ENCODE data around the gene TMEM255A. TPM values are rescaled to one million over a fixed set of nuclear protein-coding genes. Genes with fewer than 3 reads are reported as not detected.

TMEM255A gene
- total RNA-seq, 3 donors from 2014 or later, result 0.80 to 5.6 (median 1.3) TPM

DNA sequence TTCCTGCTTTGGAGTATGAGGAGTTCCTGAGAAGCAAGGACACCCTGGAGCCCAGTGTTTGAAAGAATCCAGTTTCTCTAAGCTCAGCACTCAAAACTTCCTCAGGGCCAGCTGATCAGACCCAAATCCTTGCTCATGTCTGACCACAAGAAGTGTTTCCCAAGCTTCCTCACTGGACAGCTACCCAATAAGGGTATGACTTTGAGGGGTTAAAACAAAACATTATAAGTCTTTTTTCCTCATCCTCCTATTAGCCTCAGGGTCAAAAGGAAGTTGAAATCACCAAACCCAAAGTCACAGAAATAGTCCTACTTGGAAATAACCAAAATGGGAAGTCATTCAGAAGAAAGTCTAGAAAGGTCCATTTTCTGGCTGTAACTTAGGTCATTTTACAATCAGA, 46.9 kb downstream of the TMEM255A start:
- intact Hi-C loops (cut with DNase I; ENCODE audit: low total_unique reads), result no loop called here
- TF ChIP-seq, protein P1, sequence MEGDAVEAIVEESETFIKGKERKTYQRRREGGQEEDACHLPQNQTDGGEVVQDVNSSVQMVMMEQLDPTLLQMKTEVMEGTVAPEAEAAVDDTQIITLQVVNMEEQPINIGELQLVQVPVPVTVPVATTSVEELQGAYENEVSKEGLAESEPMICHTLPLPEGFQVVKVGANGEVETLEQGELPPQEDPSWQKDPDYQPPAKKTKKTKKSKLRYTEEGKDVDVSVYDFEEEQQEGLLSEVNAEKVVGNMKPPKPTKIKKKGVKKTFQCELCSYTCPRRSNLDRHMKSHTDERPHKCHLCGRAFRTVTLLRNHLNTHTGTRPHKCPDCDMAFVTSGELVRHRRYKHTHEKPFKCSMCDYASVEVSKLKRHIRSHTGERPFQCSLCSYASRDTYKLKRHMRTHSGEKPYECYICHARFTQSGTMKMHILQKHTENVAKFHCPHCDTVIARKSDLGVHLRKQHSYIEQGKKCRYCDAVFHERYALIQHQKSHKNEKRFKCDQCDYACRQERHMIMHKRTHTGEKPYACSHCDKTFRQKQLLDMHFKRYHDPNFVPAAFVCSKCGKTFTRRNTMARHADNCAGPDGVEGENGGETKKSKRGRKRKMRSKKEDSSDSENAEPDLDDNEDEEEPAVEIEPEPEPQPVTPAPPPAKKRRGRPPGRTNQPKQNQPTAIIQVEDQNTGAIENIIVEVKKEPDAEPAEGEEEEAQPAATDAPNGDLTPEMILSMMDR (IDR thresholded peaks at IDR 0.05), result no peak
- no peak for TF ChIP-seq POLR2A (IDR thresholded peaks at IDR 0.05)
- TF ChIP-seq POLR2AphosphoS5 (IDR thresholded peaks at IDR 0.05), result no peak
- Histone ChIP-seq H3K4me1 (no peaks in the 10 kb centered on the region), H3K36me3 (no peaks in the 10 kb centered on the region), H3K27me3 (peaks cover 0 to 2% of the 10 kb centered on the region in 2 donors), H3K4me3 (no peak overlapping the region), H3K27ac (peak overlapping the region; percentile 68), H3K9me3 (no peaks in the 10 kb centered on the region)
- no peak for DNase-seq (ENCODE audit: low spot score in 2 of 2)

GRCh38 chrX:120262859-120263708, 48.2 kb downstream of the TMEM255A start:
- intact Hi-C loops (cut with DNase I; ENCODE audit: low total_unique reads), result no loop called here
- no peaks in the 10 kb centered on the region for H3K4me1 ChIP-seq
- no peaks in the 10 kb centered on the region for H3K9me3 ChIP-seq
- TF ChIP-seq POLR2AphosphoS5 (IDR thresholded peaks at IDR 0.05) (no peak), POLR2A (IDR thresholded peaks at IDR 0.05) (no peak)
- TF ChIP-seq, protein P1 (IDR thresholded peaks at IDR 0.05), result no peak
- peak overlapping the region; percentile 68 for H3K27ac ChIP-seq
- peak in 1 of 2 donors; percentile 40 for DNase-seq (ENCODE audit: low spot score in 2 of 2)
- H3K27me3 ChIP-seq, result peaks cover 0 to 2% of the 10 kb centered on the region in 2 donors
- no peaks in the 10 kb centered on the region for H3K36me3 ChIP-seq
- no peak overlapping the region for H3K4me3 ChIP-seq

GRCh38 chrX:120260369-120260768, 50.9 kb downstream of the TMEM255A start:
- H3K9me3 ChIP-seq, result no peaks in the 10 kb centered on the region
- TF ChIP-seq POLR2AphosphoS5 (IDR thresholded peaks at IDR 0.05) (no peak), POLR2A (IDR thresholded peaks at IDR 0.05) (no peak)
- TF ChIP-seq, protein P1 (IDR thresholded peaks at IDR 0.05), result no peak
- H3K4me1 ChIP-seq, result no peaks in the 10 kb centered on the region
- no peaks in the 10 kb centered on the region for H3K27me3 ChIP-seq
- no peaks in the 10 kb centered on the region for H3K36me3 ChIP-seq
- peak overlapping the region in 1 of 2 donors; percentile 41 for H3K27ac ChIP-seq
- no peak overlapping the region for H3K4me3 ChIP-seq
- intact Hi-C loops (cut with DNase I; ENCODE audit: low total_unique reads), result no loop called here
- DNase-seq (ENCODE audit: low spot score in 2 of 2), result peak in 1 of 2 donors; percentile 37

- H3K4me1 ChIP-seq, result no peaks in the 10 kb centered on the region
Observed at GRCh38 chrX:120253784-120254183, 57.5 kb downstream of the TMEM255A start.

More at GRCh38 chrX:120253784-120254183, 57.5 kb downstream of the TMEM255A start:
- H3K36me3 ChIP-seq, result no peaks in the 10 kb centered on the region
- intact Hi-C loops (cut with DNase I; ENCODE audit: low total_unique reads), result loop anchor here (10.0 kb wide), 1 partner anchor 51 kb away; no protein-coding TSS in a partner anchor
- no peak overlapping the region for H3K27ac ChIP-seq
- H3K4me3 ChIP-seq, result no peak overlapping the region
- TF ChIP-seq, protein P1 (IDR thresholded peaks at IDR 0.05), result no peak
- no peak for DNase-seq (ENCODE audit: low spot score in 2 of 2)
- H3K9me3 ChIP-seq, result no peaks in the 10 kb centered on the region
- H3K27me3 ChIP-seq, result no peaks in the 10 kb centered on the region
